OCI-LY1 (cell line): Measurements from ENCODE around the gene PLEKHG4B.

Source experiments
- CTCF ChIP-seq: fragments of 200-600 bp; sonication (generic), shearing (Covaris generic); IDR thresholded peaks from 2 replicates; pipeline ENCODE4 v1.5.1; 2017; ENCODE audit warnings: mild to moderate bottlenecking, antibody characterized with exemption, low read length, moderate library complexity, mixed read lengths
- EZH2 ChIP-seq: fragments of 200-600 bp; sonication (generic), shearing (Covaris generic); IDR thresholded peaks from 2 replicates; pipeline ENCODE4 v1.8.0; 2017; ENCODE audit warnings: borderline replicate concordance, mixed run types, mild to moderate bottlenecking, antibody characterized with exemption, low read length, moderate library complexity, mixed read lengths

- TF ChIP-seq CTCF (no peak), EZH2 (no peak)
Measured at GRCh38 chr5:82097-82496, 9.9 kb upstream of the PLEKHG4B start.
